Skeletal muscle cell (primary cell): ENCODE results near the gene SYNE2.

Experiments
- DNase-seq: peaks from one replicate; pipeline ENCODE4 v3.0.0-alpha.2; 2010; ENCODE audit warnings: low read depth
- H3K4me3 ChIP-seq: 2 replicates; pipeline ENCODE4 v1.5.1; 2011; ENCODE audit warnings: low read depth, mild to moderate bottlenecking, control low read depth, low read length, moderate library complexity

Gene SYNE2

DNA sequence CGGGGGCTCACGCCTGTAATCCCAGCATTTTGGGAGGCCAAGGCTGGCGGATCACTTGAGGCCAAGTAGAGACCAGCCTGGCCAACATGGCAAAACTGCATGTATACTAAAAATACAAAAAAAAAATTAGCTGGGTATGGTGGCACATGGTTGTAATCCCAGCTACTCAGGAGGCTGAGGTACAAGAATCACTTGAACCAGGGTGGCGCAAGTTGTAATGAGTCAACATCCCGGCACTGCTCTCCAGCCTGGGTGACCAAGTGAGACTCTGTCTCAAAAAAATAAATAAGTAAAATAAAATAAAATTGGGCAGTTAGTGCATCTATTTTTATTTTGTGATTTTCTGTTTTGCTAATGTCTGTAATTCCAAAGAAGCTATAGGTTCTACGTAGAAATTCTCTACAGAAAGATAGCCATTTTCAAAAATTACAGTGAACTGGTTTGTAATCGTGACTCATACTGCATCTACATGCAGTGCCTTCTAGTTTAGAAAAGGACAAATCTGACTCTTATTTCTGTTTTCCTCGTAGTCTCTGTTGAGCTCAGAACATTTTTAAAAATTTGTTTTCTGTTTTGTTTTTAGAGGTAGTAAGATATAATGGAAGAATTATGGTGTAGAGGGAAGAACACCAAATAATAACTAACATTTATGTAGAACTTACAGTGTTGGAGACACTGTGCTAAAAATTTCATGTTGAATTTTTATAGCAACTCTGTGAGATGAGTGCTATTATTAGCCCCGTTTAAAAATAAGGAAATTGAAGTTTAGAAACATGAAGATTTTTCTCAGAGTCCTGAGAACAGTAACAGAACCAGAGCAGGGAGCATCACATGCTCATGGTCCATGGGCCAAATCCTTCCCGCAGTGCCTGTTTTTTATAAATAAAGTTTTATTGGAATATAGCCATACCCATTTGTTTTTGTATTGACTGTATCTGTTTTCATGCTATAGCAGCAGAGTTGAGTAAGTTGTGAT, 201.2 kb downstream of the SYNE2 start:
- no peak overlapping the region for H3K4me3 ChIP-seq
- DNase-seq, result no peak

DNA sequence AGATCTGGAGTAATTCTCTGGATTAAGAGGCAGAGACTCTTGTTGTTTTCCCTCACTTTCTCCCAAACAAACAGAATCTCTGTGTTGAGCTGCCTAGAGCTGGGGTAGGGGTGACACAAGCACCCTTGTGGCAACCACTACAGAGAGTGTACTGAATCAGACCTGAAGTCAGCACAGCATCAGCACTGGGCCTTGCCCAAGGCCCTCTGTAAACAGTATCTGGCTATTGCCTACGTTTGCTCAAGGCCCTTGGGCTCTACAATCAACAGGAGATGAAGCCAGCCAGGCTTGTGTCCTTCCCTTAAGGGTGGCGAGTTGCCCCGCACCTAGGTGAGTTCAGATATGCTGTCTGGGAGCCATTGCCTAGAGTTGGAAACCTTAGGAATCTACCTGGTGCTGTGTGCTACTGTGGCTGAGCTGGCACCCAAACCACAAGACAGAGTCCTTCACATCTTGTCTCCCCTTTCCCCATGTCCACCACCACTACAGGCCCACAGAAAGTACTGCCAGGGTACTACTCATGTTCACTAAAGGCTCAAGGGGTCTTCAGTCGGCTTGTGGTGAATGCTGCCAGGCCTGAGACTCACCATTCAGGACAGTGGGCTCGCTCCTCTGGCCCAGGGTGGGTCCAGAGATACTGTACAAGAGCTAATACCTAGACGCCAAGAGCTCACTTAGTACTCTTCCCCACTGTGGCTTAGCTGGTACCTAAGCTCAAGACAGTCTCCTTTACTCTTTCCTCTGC, 206.8 kb downstream of the SYNE2 start:
- DNase-seq, result no peak
- H3K4me3 ChIP-seq, result no peak overlapping the region

GRCh38 chr14:64060199-64060545, 207.4 kb downstream of the SYNE2 start:
- H3K4me3 ChIP-seq, result no peak overlapping the region
- no peak for DNase-seq

DNA sequence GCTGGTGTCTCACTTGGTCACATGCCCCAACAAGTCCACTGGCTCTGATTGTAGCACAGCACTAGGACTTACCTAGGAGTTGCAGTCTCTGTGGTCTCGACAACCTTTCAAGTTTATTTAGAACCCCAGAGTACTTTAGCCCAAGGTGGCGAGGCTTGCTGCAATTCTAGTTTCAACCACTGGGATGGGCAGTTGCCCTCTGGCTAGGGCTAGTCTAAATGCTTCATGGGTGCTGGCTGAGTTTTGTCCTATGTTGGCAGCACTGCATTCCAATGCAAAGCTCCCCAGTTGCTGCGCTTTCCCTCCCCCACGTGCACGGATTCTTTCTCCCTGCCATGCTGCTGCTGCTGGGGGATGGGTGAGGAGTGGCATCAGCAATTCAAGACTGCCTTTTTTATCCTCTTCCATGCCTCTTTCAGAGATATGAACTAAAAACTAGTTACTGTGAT, 207.9 kb downstream of the SYNE2 start:
- no peak for DNase-seq

DNA sequence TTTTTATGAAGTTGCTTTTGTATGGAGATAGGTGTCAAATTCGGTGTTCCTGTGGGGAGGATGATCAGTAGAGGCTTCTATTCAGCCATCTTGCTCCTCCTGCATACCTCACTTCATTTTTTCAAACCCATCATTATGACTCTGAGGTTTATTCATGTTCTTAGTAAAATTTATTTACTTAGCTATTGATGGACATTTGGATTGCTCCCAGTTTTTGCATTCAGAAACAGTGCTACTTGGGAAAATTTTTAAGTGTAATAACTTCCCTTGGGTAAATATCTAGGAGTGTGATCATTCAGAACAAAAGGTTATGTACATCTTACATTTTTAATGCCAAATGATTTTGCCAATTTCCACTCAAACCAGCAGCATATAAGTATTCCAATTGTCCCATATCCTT, 208.3 kb downstream of the SYNE2 start:
- H3K4me3 ChIP-seq, result no peak overlapping the region
- DNase-seq, result no peak

More for the DNA sequence above, 207.9 kb downstream of the SYNE2 start:
- H3K4me3 ChIP-seq, result no peak overlapping the region

DNA sequence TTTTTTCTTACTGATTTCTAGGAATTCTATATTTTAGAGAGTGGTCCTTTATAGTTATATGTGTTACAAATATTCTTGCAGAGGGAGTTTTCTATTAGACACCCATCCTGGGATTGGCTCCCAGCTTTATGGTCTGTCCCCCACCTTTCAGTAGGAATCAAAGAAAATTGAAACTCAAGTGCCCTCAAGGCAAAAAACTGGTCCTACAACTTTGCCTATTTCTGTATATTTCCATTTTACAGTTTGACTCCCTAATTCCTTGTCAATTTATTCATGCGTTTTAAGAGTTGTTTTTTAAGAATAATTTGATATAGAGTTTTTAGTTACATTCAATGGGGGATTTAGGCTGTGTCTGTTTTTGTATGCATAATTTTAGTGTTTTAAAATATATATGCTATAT, 208.9 kb downstream of the SYNE2 start:
- DNase-seq, result no peak
- H3K4me3 ChIP-seq, result no peak overlapping the region

DNA sequence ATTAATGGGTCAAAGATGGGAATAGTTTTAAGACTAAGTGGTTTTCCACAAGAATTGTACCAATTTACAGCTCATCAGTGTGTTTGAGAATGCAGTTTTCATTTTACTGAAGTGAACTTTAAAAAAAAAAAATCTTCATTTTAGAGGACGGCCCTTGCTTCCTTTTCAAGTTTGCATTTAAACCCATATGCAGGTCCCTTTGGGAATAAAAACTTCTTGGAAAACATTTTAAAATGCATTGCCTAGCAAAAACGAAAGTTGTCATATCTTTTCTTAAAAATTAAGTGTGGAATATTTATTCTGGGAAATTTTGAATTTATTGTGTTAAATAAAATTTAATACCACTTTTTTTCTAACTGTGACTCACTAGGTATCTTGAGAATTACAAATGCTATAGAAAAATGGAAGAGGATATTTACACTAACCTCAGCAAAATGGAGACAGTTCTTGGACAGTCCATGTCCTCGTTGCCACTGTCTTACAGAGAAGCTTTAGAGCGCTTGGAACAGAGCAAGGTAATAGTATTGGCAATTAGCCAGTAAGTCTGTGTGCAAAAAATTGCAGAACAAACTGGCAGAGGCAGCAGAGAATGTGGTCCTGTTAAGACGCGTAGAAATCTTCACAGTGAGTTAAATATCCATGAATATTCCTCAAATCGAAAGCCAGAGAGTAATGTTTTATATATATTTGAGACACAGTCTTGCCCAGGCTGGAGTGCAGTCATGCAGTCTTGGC, 209.7 kb downstream of the SYNE2 start:
- no peak for DNase-seq
- H3K4me3 ChIP-seq, result no peak overlapping the region

DNA sequence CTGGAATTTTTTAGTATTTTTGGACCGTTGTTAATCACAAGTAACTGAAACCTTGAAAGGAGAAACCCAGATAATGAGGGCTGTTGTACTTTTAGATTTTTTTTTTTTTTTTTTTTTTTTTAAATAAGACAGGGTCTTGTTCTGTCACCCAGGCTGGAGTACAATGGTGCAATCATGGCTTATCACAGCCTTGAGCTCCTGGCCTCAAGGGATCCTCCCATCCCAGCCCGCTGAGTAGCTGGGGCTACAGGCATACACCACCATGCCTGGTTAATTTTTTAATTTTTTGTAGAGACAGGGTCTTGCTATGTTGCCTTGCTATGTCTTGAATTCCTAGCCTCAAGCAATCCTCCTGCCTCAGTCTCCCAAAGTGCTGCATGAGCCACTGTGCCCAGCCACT, 211.6 kb downstream of the SYNE2 start:
- no peak for DNase-seq
- H3K4me3 ChIP-seq, result no peak overlapping the region

DNA sequence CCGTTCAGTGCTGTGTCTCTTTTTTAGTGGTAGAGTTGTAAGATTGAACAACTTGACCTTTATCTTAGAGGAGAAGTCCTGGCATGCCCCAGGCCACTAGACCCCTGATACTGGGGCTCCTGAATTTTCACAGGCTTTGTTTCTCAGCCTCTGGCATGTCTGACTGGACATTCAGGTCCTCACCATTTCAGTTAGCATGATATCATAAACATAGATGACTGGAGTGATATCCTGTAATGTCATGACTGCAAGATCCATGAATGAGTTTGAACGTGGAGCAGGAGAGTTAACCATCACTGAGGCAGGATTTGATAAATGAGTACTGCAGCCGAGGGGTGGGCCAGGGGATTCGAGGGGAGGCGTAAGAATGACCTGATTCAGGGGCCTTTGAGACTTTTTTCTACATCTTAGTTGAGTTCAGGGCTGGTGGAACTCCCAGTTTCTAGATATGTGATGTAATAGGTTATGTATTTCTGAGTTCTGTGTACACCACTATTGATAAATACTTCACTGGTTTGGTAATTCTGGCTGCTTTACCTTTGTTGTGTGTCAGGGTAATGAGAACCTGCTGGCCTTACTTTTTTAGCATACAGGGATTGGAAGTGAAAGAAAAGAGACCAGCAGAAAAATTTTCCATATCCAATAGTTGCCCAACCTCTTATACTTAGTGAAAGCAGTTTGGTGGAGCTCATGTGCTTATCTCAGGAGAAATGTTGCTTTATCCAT, 217.0 kb downstream of the SYNE2 start:
- DNase-seq, result no peak
- no peak overlapping the region for H3K4me3 ChIP-seq

GRCh38 chr14:64074961-64075612, 222.3 kb downstream of the SYNE2 start:
- H3K4me3 ChIP-seq, result no peak overlapping the region
- no peak for DNase-seq

DNA sequence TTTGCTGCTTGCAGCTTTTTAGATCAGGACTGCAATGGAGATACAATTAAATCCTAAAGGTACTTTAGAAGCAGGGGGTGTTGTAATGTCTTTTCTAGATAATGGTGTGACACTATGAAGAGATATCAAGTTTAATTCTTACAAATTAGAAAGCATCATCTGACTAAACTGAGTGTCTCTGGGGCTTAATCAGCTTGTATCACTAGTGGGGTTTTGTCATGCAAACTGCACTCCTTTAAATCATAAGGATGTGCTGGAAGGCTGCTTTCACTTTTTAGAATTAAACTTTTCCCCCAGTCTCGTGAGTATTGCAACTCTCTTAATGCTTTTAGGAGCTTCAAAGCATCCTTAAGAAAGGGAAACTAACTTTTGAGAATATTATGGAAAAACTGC, 222.8 kb downstream of the SYNE2 start:
- DNase-seq, result no peak
- H3K4me3 ChIP-seq, result no peak overlapping the region

DNA sequence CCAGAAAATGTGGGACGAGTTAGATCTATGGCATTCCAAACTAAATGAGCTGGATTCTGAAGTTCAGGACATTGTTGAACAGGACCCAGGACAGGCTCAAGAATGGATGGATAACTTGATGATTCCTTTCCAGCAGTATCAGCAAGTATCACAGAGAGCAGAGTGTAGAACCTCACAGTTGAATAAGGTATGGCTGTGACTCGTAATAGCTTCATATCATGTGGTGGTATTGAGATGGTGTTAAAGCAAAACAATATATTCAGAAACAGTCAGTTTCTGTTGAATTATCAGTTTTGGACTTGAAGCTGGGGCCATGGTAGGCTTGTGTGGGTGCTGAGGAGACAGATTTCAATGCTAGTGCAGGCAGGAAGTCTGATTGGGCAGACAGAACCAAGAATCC, 227.6 kb downstream of the SYNE2 start:
- no peak overlapping the region for H3K4me3 ChIP-seq
- no peak for DNase-seq

DNA sequence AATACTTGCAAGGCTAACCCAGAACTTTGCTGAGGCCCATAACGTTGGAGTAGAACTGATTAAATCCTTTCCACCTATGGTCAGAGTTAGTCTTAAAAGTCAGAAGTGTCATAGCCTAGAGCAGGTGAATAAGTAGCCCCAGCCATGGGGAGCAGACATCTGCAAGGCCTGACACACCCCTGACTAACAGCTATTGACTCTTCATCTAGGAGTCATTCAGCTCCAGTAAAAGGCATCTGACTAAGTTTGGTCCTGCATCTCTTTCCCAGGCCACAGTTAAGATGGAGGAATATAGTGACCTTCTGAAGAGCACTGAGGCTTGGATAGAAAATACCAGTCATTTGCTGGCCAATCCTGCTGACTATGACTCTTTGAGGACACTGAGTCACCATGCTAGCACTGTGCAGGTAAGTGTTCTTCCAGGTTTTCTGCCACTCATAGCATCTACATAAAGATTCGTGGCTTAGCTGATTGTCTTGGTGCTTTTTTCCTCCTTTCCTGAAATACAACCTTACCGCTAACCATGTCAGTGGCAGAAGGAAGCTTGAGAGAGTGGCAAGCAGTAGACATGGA, 228.5 kb downstream of the SYNE2 start:
- DNase-seq, result no peak
- no peak overlapping the region for H3K4me3 ChIP-seq

GRCh38 chr14:64082837-64083236, 230.0 kb downstream of the SYNE2 start:
- DNase-seq, result peak; percentile 77
- H3K4me3 ChIP-seq, result no peak overlapping the region

DNA sequence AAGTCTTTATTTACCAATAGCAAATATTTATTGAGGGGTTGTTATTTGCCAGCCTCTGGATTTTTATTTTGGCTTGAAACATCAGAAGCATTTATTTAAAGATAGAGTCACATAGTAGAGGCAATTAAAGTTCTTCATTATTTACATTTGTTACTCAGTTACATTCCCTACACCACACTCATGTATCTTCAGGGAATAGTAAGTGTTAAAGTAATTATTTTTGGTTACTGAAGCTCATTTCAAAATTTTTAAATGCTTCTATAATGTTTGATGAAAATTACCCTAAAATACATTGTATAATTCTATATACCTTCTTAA, 235.8 kb downstream of the SYNE2 start:
- H3K4me3 ChIP-seq, result no peak overlapping the region

DNA sequence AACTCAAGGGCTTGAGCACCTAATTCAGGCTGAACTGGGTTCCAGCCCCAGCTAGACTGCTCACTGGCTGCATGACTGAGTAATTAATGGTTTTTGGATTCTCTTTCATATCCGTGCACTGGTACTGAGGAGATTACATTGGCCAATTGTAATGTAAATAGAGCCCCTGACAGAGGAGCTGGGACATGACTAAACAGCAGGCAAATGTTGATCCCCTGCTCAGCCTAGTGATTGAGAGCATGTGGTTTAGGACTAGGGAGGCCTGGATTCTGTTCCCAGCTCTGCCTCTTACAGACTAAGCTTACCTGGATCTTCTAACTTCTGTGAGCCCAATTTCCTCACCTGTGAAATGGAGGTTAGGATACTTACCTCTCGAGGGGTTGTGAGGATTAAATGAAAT, 237.1 kb downstream of the SYNE2 start:
- DNase-seq, result no peak
- no peak overlapping the region for H3K4me3 ChIP-seq

More for the DNA sequence above, 235.8 kb downstream of the SYNE2 start:
- no peak for DNase-seq

DNA sequence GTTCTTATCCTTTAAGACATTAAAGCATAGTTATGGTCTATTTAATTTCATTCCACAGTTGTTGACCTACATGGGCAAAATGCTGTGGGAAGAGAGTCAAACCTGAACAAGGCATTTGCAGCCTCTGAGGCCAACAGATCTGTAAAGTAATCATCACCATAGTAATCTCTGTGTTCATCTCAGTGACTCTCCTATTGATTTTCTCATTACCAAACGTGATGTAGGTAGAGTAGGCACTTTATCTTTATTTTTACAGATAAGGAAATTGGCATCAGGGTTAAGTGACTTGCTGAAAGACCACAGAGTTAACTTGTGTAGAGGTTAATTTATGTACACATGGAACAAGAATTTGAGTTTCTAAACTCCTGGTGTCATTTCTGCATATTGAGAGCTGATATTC, 238.4 kb downstream of the SYNE2 start:
- H3K4me3 ChIP-seq, result no peak overlapping the region
- DNase-seq, result no peak

- H3K4me3 ChIP-seq, result no peak overlapping the region
- DNase-seq, result no peak
These were observed 239.5 kb downstream of the SYNE2 start for GRCh38 chr14:64092338-64092737.

- no peak overlapping the region for H3K4me3 ChIP-seq
- DNase-seq, result no peak
These were observed 240.1 kb downstream of the SYNE2 start for GRCh38 chr14:64092940-64093339.
